ENCODE results near the gene SCN9A.
"Not testable (repeated sequence)": the region's sequence is repeated elsewhere in the genome, so short reads cannot be mapped to it uniquely, and the experiment has no call there.

SCN9A gene

DNA sequence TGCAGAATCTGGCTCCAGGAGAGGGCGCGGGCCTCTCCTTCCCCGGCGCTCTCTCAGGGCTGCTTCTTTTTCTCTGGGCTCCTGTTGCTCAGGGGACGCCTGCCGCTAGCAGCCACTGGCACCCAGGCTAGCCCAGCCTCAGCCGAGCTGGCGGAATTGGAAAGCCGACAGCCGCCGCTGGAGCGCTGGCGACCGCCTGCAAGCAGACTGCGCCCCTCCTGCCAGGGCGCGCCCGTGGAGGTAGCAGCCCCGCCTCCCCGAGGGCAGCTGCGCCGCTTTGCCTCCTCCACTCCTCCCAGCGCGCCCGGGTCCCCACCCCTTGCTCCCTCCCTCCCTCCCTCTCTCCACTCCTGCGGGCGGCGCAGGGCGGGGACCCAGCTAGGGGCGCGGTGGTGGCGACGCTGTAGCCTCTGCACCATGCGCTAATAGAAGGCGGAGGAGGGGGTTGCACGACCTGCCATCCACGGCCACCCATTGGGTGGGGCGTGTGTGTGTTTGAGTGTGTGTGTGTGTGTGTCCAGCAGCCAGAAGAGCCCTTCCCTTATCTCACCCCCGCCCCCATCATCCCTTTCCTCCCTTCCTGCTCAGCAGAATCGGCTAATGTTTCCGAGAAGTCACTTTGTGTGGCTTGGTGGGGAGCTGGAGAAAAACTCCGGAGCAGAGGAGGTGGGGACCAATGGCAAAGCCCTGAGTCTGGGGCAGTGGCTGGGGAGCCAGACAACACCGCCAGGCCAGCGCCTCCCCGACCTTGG lies at the start of gene SCN9A:
TSS of gene SCN9A (minus strand) at position 209 of the 752 bp plus-strand sequence. CDS start 64,188 bp downstream, outside the sequence.
- DNase-seq (ENCODE audit: low read depth): no peak

DNA sequence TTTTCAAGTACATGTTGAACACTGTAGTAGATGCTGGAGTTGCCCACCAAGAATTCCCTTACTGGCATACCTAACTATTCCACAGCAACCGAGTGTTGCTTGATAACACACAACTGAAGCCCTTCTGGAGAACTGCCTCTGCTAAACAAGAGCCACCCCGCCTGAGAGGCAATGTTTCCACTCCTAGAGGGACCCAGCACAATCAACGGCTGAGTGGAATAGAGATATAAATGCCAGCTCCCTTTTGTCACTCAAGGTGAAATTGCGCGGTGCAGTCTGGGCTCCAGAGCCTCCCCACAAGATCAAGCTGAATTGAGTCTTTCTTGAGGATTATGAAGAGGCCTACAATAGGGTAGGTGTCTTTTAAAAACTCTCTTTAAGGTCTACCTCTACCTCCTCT lies 49.1 kb upstream of the SCN9A start:
- no peak for DNase-seq (ENCODE audit: low read depth)

DNA sequence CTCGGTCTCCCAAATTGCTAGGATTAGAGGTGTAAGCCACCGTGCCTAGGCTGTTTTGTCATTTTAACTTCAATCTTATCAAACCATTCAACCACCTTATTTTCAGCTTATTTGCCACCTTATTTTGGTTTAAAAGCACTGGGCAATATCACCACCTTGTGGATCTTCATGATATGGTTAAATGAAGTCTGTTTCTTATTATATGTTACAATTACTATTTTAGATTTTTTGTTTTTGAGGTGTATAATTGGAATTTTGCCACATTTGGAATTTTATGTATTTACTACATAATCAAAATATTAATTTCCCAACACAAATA lies 43.8 kb upstream of the SCN9A start:
- DNase-seq (ENCODE audit: low read depth): no peak

DNA sequence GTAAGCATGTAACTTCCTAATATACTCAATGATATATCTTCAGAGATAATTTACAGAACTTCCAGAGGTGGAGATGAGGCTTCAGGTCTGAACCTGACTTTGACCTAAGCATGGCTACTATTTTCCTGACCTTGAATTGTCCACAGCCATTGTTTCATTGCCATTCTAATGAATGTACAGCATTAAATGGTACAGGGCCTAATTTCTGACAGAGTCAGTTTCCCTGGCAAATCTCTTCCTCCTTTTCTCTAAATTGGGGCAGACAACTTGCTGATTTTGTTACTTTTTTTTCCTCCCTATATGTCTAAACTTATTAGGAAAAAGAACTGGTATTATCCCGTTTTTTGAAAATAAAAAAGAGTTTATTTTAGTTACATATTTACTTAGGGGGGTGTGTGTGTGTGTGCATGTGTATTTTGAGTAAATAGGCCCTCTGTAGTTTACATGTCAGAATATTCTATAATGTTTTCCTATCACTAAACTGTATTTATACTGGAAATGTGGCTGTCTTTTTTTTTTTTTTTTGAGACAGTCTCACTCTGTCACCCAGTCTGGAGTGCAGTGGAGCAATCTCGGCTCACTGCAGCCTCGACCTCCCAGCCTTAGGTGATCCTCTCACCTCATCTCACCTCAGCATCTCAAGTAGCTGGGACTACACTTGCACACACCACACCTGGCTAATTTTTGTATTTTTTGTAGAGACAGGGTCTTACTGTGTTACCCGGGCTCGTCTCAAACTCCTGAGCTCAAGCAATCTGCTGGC lies 43.3 kb upstream of the SCN9A start:
- DNase-seq (ENCODE audit: low read depth): no peak

DNA sequence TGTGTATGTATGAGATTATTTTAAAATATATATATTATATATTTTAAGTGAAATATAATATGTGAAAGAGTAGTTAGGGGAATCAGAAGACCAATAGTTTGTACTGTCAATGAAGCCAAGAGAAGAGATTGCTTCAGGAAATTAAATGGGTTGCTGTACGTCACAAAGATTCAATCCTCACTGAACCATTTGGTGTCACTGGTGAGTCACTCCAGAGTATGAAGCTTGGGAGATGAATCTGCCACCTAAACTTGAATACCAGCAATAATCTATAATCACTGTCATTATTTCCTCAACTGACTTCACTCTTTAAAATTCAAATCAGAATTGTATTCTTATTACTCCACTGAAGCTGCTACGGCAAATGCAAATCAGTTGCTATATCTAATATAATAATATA lies 41.9 kb upstream of the SCN9A start:
- DNase-seq (ENCODE audit: low read depth): no peak

DNA sequence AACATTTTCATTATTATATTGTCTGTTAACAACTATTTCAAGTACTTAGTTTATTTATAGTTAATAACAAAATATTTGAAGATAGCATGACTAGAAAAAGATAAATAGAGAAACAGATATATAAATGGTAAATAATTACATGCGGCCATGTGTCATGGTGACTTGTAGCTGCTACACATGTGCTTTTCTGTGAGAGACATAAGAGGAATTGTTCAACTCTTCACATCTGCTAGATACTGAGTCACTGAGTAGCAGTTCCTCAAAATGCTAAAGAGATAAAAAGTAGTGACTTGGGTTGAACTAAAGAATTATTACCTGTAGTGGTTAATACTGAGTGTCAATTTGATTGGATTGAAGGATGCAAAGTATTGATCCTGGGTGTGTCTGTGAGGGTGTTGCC lies 37.5 kb upstream of the SCN9A start:
- DNase-seq (ENCODE audit: low read depth): no peak

DNA sequence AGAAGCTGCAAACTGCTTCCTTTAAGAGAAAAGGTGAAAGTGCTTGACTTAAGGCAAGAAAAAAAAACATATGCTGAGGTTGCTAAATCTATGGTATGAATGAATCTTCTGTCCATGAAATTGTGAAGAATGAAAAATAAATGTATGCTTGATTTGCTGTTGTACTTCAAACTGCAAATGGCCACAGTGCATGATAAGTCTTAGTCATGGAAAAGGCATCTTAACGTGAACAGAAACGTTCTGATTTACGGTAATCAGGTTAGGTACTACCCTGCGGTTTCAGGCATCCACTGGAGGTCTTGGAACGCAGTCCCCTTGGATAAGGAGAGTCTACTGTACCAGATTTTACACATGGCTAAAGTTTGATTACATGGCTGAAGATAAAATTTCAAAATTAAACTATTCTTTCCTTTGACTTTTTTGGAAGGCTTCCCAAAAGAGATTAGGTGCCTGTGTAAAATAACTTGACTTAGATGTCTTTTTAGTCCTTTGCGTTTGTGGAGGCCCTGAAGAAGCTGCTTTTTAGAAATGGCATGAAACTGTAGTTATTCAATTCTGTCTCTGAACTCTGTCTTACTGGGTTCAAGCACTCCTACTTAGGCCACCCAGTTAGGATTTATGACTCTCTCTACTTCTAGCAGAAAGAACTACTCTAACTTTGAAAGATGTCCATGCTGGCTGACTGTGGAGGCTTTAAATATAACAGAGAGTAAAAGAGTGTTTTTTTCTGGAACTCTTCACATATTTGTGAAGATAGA lies 35.9 kb upstream of the SCN9A start:
- no peak for DNase-seq (ENCODE audit: low read depth)

DNA sequence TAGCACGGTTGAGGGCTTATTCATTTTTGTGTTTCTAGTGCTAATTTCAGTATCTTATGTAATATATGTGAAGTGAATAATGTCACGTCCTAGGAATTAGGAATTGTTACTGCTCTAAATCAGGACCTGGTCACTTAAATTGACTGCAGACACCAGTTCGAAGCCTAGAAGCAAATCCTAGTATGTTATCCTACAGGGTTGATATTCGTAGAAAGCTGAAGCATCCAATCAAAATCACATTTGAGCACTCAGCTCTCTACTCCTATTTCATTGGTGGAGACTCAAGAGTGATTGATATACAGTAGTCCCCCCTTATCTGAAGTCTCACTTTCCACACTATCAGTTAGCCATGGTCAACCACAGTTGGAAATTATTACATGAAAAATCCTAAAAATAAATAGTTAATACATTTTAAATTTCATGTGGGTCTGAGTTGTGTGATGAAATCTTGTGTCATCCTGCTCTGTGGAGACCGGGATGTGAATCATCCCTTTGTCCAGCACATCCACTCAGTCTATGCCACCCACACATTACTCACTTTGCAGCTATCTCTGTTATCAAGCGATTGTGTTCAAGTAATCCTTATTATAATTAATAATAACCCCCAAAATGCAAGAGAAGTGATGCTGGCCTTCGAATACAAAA lies 35.2 kb upstream of the SCN9A start:
- no peak for DNase-seq (ENCODE audit: low read depth)

DNA sequence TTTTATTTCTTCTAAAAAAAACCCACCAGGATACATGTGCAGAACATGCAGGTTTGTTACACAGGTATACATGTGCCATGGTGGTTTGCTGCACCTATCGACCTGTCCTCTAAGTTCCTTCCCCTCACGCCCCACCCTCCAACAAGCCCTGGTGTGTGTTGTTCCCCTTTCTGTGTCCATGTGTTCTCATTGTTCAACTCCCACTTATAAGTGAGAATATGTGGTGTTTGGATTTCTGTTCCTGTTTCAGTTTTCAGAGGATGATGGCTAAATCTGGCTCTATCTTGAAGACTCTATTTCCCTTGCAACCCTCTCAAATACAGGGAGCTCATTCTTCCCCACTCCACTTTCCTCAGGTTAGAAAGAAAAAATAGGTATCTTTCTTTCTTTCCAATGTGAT lies 32.0 kb upstream of the SCN9A start:
- DNase-seq (ENCODE audit: low read depth): not testable (repeated sequence)

DNA sequence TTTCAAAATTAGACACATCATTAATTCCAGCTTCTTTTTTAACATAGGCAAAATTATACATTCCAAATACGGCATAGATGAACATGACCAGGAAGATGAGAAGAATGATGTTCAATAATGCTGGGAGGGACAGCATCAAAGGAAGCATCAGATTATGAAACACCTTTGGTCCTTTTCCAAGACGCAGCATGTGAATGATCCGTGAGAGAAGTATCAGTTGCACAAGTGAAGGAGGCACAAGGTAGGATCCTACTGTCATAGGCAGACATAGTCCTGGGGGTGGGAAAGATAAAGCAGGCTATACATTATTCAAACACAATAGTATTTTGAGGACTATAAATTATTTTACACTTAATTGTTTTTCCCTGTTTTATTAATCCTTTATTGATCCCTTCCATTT lies 30.6 kb upstream of the SCN9A start:
- no peak for DNase-seq (ENCODE audit: low read depth)

DNA sequence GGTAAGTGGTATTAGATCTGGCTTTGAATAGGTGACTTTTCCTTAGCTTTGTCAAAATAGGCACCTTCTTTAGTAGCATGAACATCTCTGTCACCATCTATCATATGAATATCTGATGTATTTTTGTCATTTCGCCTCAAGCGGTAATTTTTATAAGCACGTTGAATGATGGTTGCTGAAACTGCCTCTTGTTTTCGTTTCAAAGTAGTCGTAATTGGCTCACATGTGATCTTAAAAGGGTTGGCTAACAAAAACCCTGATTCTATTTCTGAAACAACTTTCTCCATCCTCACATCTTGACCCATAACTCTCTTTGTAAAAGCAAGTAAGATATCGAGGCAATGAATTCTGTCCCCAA lies 29.8 kb upstream of the SCN9A start:
- no peak for DNase-seq (ENCODE audit: low read depth)

DNA sequence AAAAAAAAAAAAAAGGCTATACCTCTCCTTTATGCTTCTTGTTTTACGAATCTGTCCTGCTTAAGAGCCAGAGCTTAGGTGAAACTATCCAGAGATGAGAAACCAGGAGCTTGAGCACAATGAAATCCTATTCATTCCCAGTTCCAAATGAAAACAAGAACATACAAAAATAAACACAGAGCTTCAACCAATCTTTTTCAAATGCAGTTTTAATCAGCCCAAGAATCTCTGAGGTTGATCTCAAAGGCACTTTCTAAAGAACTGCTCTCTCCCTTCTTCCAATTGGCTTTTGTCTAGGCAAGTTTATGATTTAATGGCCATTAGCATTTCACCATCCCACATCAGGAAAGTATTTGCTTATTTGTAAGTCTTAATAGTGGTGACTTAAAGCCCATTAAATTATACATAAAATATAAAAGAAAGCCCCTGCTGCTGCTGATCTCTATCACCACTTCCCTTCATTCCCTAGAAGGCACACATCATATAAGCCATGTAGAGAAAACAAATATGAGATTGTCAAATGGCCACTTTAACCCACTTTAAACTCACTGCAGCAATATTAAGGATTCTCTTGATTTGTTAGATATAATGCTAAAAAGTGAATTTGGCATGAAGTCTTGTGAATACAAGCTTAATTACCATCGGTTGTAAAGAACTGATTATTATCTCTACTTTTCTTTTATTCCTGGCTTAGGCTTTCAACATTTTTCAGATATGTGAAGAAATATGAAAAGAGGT lies 29.3 kb upstream of the SCN9A start:
- no peak for DNase-seq (ENCODE audit: low read depth)

DNA sequence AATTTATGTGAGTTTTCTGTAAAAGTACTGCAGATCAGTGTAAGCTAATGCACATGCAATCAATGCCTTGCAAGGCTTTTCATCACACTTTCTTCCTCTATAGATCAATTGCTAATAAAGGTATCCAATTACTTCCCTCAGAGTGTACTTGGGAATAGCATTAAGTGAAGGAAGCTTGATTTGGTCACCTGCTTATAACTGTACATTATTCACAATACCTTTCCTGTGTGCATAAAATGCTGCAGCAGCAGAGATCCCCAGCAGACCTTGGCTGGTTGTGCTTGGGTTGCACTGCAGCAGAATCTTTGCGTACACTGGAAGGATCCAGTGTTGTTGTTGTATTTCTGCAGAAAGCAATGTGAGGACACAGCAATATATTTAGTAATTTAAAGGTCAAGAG lies 18.5 kb upstream of the SCN9A start:
- no peak for DNase-seq (ENCODE audit: low read depth)

DNA sequence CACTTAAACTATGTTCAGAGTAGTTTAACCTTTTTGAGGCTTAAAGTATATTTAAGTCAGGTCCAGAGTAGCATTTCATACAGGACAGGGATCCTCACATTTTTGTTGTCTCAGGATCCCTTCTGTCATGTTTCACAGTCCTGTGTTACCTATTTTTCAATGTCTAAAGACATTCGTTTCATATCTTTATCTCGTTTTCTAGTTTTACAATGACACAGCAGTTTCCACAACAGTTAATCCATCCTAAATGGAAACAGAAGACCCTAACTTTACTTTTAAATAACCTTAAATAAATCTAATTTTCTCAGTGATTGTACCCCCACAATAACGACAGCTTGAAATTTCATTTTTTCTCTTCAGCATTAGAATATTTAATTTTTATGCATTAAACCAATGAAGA lies 17.3 kb upstream of the SCN9A start:
- no peak for DNase-seq (ENCODE audit: low read depth)

DNA sequence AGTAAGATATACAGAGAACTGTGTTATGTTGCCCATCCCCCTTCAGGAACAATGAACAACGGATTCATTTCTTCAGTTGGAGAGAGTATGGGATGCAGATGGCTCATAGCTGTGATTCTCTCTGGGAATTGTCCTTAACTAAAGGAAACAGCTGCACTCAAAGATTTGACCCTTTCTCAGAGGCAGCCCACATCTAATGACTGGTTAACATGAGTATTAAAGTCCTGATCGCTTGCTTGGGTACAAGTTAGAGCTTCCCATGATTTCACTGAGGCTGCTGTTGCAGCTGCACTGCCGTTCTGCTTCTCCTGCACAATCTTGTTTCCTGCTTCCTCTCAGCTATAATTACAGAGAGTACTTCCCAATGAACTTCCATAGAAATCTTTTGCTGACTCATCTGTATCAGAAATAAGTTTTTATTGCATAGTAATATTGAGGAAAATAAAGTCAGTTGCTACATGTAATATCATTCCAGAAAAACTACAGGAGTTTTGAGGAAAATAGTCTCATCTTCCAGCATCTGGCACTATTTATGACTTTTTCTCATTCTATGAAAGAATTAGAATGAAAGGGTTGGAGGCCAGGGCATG lies 12.8 kb upstream of the SCN9A start:
- DNase-seq (ENCODE audit: low read depth): no peak

DNA sequence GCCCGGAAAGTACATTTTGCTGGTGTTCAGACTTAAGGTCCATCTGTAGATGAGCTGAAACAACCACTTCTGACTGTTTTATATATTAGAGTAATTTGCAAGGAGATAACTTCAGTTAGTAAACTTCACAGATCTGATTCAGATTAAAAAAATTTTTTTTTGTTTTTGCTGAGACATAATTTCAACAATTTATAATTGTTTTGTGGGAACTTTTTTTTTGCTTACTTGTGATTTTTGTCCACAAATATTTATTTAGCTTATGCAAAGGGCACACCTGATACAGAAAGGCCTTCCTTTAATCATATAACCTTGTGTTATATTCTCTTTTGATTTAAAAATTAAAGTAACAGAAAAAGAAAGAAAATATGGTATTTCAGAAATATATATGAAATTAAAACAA lies 9.6 kb upstream of the SCN9A start:
- DNase-seq (ENCODE audit: low read depth): no peak

DNA sequence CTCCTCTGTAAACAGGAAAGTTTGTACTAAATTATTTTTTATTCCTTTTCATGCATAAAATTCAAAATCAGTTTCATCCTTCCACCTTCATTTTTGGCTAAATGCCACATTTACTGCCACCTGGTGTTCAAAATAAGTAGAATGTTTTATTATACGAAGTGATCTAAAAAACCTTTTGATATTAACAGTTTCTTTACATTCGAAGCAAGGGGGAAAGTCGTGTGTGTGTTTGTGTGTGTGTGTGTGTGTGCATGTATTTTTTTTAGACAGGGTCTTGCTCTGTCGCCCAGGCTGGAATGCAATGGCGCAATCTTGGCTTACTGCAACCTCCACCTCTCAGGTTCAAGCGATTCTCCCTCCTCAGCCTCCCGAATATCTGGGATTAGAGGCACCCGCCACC lies 9.0 kb upstream of the SCN9A start:
- DNase-seq (ENCODE audit: low read depth): no peak

DNA sequence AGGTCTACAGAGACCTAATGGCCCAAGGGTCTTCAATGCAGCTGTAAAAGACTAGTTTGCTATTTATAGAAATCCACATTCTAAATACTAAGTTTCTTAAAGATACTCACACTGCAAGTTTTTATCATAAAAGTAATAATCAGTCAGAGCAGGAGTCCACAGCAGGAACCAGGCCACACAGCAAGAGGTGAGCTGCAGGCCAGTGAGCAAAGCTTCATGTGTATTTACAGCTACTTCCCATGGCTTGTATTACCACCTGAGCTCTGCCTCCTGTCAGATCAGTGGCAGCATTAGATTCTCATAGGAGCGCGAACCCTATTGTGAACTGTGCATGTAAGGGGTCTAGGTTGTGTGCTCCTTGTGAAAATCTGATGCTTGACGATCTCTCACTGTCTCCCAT lies 6.7 kb upstream of the SCN9A start:
- DNase-seq (ENCODE audit: low read depth): no peak

DNA sequence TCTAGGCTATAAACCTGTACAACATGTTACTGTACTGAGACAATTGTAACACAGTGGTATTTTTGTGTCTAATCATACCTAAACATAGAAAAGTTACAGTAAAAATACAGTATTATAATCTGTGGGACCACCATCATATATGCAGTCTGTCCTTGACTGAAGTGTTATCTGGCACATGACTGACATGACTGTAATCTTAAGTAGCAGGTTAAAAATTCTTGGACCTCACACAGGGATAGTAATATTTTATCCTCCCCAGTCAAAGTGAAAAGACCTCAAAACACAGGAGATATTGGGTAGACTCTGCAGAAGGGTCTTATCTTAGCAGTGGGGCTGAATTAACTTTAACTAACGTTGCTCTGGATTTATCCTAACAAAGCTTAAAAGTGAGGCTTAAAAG lies 4.9 kb upstream of the SCN9A start:
- no peak for DNase-seq (ENCODE audit: low read depth)

DNA sequence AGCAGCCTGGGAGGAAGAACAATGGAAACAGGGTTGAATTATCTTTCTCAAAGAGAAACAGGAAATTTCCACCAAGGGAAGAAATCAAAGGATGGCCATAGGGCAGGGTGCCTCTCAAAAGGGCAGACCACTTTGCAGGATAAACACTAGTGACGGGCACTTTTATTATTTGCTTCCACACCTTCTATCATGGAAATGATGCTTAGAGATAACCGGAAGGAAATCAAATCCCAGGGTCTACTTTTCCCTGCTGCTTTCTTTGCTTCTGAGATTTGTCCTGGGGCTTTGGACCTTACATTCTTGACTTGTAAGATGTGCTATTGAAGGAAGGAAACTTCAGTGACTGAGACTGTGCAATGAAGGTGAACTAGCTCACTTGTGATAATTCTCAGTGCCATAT lies 1.1 kb upstream of the SCN9A start:
- no peak for DNase-seq (ENCODE audit: low read depth)

DNA sequence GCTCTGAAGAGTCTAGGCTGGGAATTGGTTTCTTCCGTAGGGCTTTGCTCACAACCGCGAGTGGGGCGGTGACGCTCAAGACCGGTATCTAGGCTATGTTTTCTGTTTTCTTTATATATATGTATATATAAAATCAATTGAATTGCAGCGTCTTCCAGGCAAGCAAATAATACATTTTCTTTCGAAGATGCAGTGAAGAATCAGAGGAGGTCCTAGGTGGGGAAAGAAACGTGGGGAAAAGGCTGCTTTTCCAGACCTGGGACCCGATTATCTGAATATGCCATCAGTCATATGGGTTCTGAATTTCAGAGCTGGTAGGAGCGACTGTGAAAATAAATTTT lies 714 bp upstream of the SCN9A start:
- DNase-seq (ENCODE audit: low read depth): no peak

DNA sequence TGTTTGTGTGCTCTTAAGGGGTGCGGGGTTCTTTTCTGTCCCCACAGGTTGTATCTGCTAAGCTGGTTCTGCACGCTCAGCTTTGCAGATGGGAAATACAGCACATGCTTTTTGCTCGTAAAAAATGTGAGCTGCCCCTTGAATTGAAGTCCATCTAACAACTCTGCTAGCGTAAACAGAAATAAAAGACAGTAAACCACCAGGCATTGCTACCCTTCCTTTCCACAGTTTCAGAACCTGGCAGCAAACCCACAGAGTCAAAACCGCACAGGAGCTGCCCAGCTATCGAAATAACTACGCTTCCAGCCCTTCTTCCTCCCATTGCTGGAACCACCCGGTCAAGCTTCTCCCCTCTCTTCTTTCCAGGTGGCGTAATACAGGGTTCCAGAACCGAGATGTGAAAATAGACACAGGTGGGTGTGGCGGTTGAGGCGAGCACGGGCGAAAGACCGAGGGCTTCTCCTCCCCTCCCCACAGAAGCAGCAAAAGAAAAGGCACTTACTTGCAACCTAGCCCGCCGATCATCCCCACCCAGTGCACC lies 479 bp downstream of the SCN9A start:
- DNase-seq (ENCODE audit: low read depth): no peak
